Panc1 (cell line): ENCODE measurements around the gene CD276.

Experiments used
- CTCF ChIP-seq: fragments of 450-650 bp; IDR thresholded peaks from 2 replicates; pipeline ENCODE4 v1.5.1; 2017; ENCODE audit warnings: mild to moderate bottlenecking
- REST ChIP-seq, 2 experiments: IDR thresholded peaks; 2 replicates each; pipeline ENCODE4 v1.6.1; 2011 to 2012; ENCODE audit warnings: low read depth in 2 of 2, control low read depth in 1 of 2, low read length in 1 of 2, mild to moderate bottlenecking in 1 of 2, moderate library complexity in 1 of 2; ENCODE audit not compliant: insufficient read depth in 1 of 2

- TF ChIP-seq CTCF: no peak; the same call in 1 of the 2 replicates
- TF ChIP-seq REST (IDR thresholded peaks at IDR 0.05; ENCODE audit: insufficient read depth in 1 of 2, low read depth in 2 of 2, low read length in 1 of 2): no peak
Observed at GRCh38 chr15:73717802-73718201, 33.6 kb downstream of the CD276 start.
